Testis (tissue), 2 donors: ENCODE measurements around the gene FAM81A.

Experiments
- POLR2A ChIP-seq: fragments of 450-650 bp; IDR thresholded peaks from one replicate; pipeline ENCODE4 v1.6.1; 2017; ENCODE audit warnings: antibody characterized with exemption, mild to moderate bottlenecking, moderate library complexity
- TF ChIP-seq, protein P1 (sequence below), 3 experiments: fragments of 450-650 bp in 2 of 3; fragments of 200-600 bp in 1 of 3; sonication (generic) in 1 of 3; IDR thresholded peaks; one replicate each; pipeline ENCODE4 v1.5.1; 2016 to 2019; ENCODE audit warnings: antibody characterized with exemption in 3 of 3, mild to moderate bottlenecking in 2 of 3, moderate library complexity in 1 of 3

DNA sequence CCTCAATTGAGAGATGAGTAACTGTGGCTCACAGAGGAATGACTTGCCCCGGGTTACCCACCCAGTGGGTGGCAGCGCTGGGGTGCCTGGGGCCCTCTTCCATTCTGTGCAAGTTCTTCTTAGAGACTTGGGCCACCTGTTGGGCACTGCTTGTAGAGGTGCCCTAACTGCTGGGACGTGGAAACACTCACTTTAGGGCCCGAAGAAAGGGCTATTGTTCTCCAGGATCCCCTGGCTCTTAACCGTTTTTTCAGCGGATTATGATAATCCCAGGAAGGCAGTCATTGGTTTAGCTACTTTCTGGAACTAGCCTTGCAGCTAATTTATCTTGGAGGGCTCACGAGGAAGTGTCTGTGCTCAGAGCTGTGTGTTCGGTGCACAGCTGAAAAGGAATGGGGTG, 107.6 kb downstream of the FAM81A start:
- TF ChIP-seq, protein P1, sequence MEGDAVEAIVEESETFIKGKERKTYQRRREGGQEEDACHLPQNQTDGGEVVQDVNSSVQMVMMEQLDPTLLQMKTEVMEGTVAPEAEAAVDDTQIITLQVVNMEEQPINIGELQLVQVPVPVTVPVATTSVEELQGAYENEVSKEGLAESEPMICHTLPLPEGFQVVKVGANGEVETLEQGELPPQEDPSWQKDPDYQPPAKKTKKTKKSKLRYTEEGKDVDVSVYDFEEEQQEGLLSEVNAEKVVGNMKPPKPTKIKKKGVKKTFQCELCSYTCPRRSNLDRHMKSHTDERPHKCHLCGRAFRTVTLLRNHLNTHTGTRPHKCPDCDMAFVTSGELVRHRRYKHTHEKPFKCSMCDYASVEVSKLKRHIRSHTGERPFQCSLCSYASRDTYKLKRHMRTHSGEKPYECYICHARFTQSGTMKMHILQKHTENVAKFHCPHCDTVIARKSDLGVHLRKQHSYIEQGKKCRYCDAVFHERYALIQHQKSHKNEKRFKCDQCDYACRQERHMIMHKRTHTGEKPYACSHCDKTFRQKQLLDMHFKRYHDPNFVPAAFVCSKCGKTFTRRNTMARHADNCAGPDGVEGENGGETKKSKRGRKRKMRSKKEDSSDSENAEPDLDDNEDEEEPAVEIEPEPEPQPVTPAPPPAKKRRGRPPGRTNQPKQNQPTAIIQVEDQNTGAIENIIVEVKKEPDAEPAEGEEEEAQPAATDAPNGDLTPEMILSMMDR (IDR thresholded peaks at IDR 0.05), result no peak
- no peak for TF ChIP-seq POLR2A
